Liver (tissue), 9 donors: ENCODE data around the gene SETBP1. TPM values are rescaled to one million over a fixed set of nuclear protein-coding genes. Genes with fewer than 3 reads are reported as not detected.

Experiments
- DNase-seq: peaks from one replicate; pipeline ENCODE4 v3.0.0-alpha.2; 2017; ENCODE audit warnings: low spot score
- H3K27ac ChIP-seq, 2 donors: one replicate each; pipeline ENCODE4 v1.7.0; 2013; ENCODE audit warnings: inconsistent platforms in 2 of 2, low read length in 2 of 2, control low read depth in 1 of 2, low read depth in 1 of 2, mild to moderate bottlenecking in 1 of 2
- H3K27me3 ChIP-seq, 4 donors: one replicate each; pipeline versions ENCODE4 v1.6.1 to v1.7.0; 2013; ENCODE audit warnings: low read length in 3 of 4, inconsistent platforms in 1 of 4, mild to moderate bottlenecking in 1 of 4, moderate library complexity in 1 of 4; ENCODE audit not compliant: control insufficient read depth in 4 of 4, insufficient read depth in 4 of 4
- H3K36me3 ChIP-seq, 4 donors: one replicate each; pipeline versions ENCODE4 v1.6.1 to v1.7.0; 2013; ENCODE audit warnings: low read length in 3 of 4, mild to moderate bottlenecking in 3 of 4, low read depth in 1 of 4, moderate library complexity in 1 of 4; ENCODE audit not compliant: control insufficient read depth in 4 of 4, insufficient read depth in 3 of 4
- H3K4me1 ChIP-seq, 4 donors: one replicate each; pipeline versions ENCODE4 v1.6.1 to v1.7.0; 2013; ENCODE audit warnings: low read length in 3 of 4, mild to moderate bottlenecking in 3 of 4, moderate library complexity in 1 of 4; ENCODE audit not compliant: control insufficient read depth in 4 of 4, insufficient read depth in 4 of 4
- H3K4me3 ChIP-seq, 3 donors: one replicate each; pipeline versions ENCODE4 v1.6.1 to v1.7.0; 2013; ENCODE audit warnings: low read length in 3 of 3, control low read depth in 1 of 3, low read depth in 1 of 3, mild to moderate bottlenecking in 1 of 3
- H3K9ac ChIP-seq, 2 donors: one replicate each; pipeline ENCODE4 v1.7.0; 2013; ENCODE audit warnings: low read length in 2 of 2, mild to moderate bottlenecking in 2 of 2, moderate library complexity in 2 of 2, control low read depth in 1 of 2, low read depth in 1 of 2
- H3K9me3 ChIP-seq, 4 donors: one replicate each; pipeline versions ENCODE4 v1.6.1 to v1.7.0; 2013; ENCODE audit warnings: low read length in 3 of 4; ENCODE audit not compliant: control insufficient read depth in 4 of 4
- EGR1 ChIP-seq, 2 donors: IDR thresholded peaks; 2 replicates each; pipeline ENCODE4 v1.6.1; 2016 to 2018; ENCODE audit warnings: antibody characterized with exemption in 2 of 2, low read depth in 2 of 2
- FOXA1 ChIP-seq: IDR thresholded peaks from 2 replicates; pipeline ENCODE4 v1.6.1; 2016; ENCODE audit warnings: antibody characterized with exemption
- FOXA2 ChIP-seq: IDR thresholded peaks from 2 replicates; pipeline ENCODE4 v1.6.1; 2016; ENCODE audit warnings: antibody characterized with exemption
- GABPA ChIP-seq, 2 donors: IDR thresholded peaks in 1 of 2; conservative IDR thresholded peaks in 1 of 2; 2 replicates each; pipeline ENCODE4 v1.6.1; 2016; ENCODE audit warnings: antibody characterized with exemption in 2 of 2, mild to moderate bottlenecking in 1 of 2, moderate library complexity in 1 of 2
- HNF4A ChIP-seq, 2 donors: conservative IDR thresholded peaks; 2 replicates each; pipeline ENCODE4 v1.6.1; 2016; ENCODE audit warnings: antibody characterized with exemption in 2 of 2, mild to moderate bottlenecking in 2 of 2
- HNF4G ChIP-seq: IDR thresholded peaks from 2 replicates; pipeline ENCODE4 v1.6.1; 2016; ENCODE audit warnings: antibody characterized with exemption
- JUND ChIP-seq, 2 donors: IDR thresholded peaks; 2 replicates each; pipeline ENCODE4 v1.6.1; 2016; ENCODE audit warnings: antibody characterized with exemption in 2 of 2
- NR2F2 ChIP-seq: IDR thresholded peaks from 2 replicates; pipeline ENCODE4 v1.6.1; 2016; ENCODE audit warnings: antibody characterized with exemption
- RXRA ChIP-seq, 2 donors: IDR thresholded peaks; 2 replicates each; pipeline ENCODE4 v1.6.1; 2017 to 2018; ENCODE audit warnings: antibody characterized with exemption in 2 of 2, mild to moderate bottlenecking in 1 of 2
- SP1 ChIP-seq: IDR thresholded peaks from 2 replicates; pipeline ENCODE4 v1.6.1; 2018; ENCODE audit warnings: antibody characterized with exemption, mild to moderate bottlenecking
- TAF1 ChIP-seq: conservative IDR thresholded peaks from 2 replicates; pipeline ENCODE4 v1.6.1; 2016; ENCODE audit warnings: antibody characterized with exemption, mild to moderate bottlenecking
- YY1 ChIP-seq: IDR thresholded peaks from 2 replicates; pipeline ENCODE4 v1.6.1; 2016; ENCODE audit warnings: antibody characterized with exemption, mild to moderate bottlenecking
- WGBS: extraction: QIAGEN DNeasy Blood & Tissue Kit; methylation state at CpG from one replicate; pipeline ENCODE4 v1.1.7; 2013; 5-methylcytosine and 5-hydroxymethylcytosine counted together
- polyA plus RNA-seq, 2 donors: library from polyadenylated mRNA; stranded (reverse) in 1 of 2; unstranded in 1 of 2; fragments of 200-250 nt in 1 of 2; fragments of >200 nt in 1 of 2; fragmentation: Nextera tagmentation in 1 of 2; extraction: Ambion mirVana in 1 of 2; gene quantifications; one replicate each; pipeline versions ENCODE4 v1.2.1 to v1.2.3, GENCODE V29; 2013 to 2015
- total RNA-seq, 2 donors: library from RNA; depleted of rRNA; stranded (reverse); fragments of >200 nt; gene quantifications; one replicate each; pipeline ENCODE4 v1.2.3, GENCODE V29; 2014
- TF ChIP-seq, protein P1 (sequence below): IDR thresholded peaks from 2 replicates; pipeline ENCODE4 v1.6.1; 2016; ENCODE audit warnings: antibody characterized with exemption
- TF ChIP-seq, protein P2 (sequence below): IDR thresholded peaks from 2 replicates; pipeline ENCODE4 v1.6.1; 2016; ENCODE audit warnings: antibody characterized with exemption
- TF ChIP-seq, protein P3 (sequence below): fragments of 150-350 bp; IDR thresholded peaks from 2 replicates; pipeline ENCODE4 v1.5.1; 2017; ENCODE audit warnings: improper control_type of control experiment, low read depth, low read length; ENCODE audit not compliant: missing input control
- TF ChIP-seq, protein P4 (sequence below): IDR thresholded peaks from 2 replicates; pipeline ENCODE4 v1.6.1; 2016; ENCODE audit warnings: antibody characterized with exemption
- donor health status: healthy.
- donor health status: healthy.
- donor health status: healthy.
- donor health status: healthy.
- donor health status: healthy.

The SETBP1 gene
- total and polyA plus RNA-seq, 4 donors = 2.5 to 15.8 (median 4.7) TPM

DNA sequence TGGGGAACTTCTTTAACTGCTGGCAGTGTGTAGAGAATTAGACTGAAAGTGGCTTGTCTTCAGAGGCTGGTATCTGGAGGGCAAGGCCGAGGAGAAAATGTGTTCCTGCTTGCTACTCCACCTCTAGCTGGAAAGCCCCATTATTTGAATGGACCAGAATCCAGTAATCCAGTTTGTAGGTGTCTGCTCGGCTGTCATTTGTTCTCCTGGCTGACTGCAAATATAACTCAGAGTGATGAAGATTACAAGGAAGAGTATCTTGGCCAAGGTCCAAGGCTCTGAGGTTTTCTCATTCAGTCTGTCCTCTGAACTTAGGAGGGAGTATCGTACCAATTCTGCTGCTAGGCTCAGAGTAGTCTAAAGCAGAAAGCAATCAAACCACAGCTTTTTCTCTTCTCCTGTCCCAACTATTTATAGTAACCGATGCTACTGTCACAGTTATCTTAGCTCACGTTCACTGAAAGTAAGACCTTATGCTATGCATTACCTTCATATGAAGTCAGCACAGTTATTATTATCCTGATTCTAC, 228.6 kb downstream of the SETBP1 start:
- Histone ChIP-seq H3K9me3 (no peaks in the 10 kb centered on the region), H3K4me1 (peaks cover 0 to 4% (median under 1%) of the 10 kb centered on the region in 4 donors), H3K27ac (no peak overlapping the region), H3K9ac (no peak overlapping the region), H3K27me3 (no peaks in the 10 kb centered on the region), H3K36me3 (no peaks in the 10 kb centered on the region), H3K4me3 (no peak overlapping the region)
- TF ChIP-seq, protein P1, sequence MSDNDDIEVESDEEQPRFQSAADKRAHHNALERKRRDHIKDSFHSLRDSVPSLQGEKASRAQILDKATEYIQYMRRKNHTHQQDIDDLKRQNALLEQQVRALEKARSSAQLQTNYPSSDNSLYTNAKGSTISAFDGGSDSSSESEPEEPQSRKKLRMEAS = no peak
- TF ChIP-seq, protein P2, sequence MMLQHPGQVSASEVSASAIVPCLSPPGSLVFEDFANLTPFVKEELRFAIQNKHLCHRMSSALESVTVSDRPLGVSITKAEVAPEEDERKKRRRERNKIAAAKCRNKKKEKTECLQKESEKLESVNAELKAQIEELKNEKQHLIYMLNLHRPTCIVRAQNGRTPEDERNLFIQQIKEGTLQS = no peak
- TF ChIP-seq NR2F2 = no peak
- TF ChIP-seq FOXA1 = no peak
- TF ChIP-seq TAF1 = no peak
- TF ChIP-seq SP1 = no peak
- no peak for TF ChIP-seq EGR1 (IDR thresholded peaks at IDR 0.05; ENCODE audit: low read depth in 2 of 2)
- no peak for TF ChIP-seq YY1
- TF ChIP-seq HNF4A (conservative IDR thresholded peaks at IDR 0.05) = no peak
- no peak for TF ChIP-seq FOXA2
- TF ChIP-seq HNF4G = no peak
- no peak for DNase-seq
- 74% methylated on average over 5 of the region's 5 CpGs for WGBS

DNA sequence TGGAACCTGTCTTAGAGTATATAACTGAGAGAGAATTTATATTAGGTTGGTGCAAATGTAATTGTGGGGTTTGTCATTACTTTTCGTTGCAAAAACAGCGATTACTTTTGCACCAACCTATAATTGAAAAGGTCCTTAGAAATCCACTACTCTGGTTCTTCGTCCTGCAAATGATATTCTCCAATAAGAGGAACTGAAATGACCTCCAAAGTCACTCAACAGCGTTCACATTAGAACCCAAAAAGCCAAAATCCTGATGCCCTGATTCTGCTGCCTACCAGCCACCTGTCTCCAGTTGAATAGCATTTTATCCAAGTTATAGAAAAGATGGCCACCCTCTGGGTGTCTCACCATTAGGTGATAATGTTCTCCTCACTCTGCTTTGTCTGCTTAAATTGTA, 230.6 kb downstream of the SETBP1 start:
- Histone ChIP-seq H3K27me3 (no peaks in the 10 kb centered on the region), H3K9ac (no peak overlapping the region), H3K36me3 (no peaks in the 10 kb centered on the region), H3K4me1 (peaks cover 0 to 12% (median 5%) of the 10 kb centered on the region in 4 donors), H3K27ac (no peak overlapping the region), H3K4me3 (no peak overlapping the region), H3K9me3 (no peaks in the 10 kb centered on the region)
- 96% methylated on average over 4 of the region's 4 CpGs for WGBS
- DNase-seq = no peak
- TF ChIP-seq YY1 = no peak
- no peak for TF ChIP-seq RXRA (IDR thresholded peaks at IDR 0.05)
- no peak for TF ChIP-seq HNF4G
- no peak for TF ChIP-seq FOXA2
- no peak for TF ChIP-seq NR2F2
- TF ChIP-seq GABPA (IDR thresholded peaks at IDR 0.05 in 1 of 2, conservative IDR thresholded peaks at IDR 0.05 in 1 of 2) = no peak
- no peak for TF ChIP-seq JUND (IDR thresholded peaks at IDR 0.05)
- TF ChIP-seq, protein P3, sequence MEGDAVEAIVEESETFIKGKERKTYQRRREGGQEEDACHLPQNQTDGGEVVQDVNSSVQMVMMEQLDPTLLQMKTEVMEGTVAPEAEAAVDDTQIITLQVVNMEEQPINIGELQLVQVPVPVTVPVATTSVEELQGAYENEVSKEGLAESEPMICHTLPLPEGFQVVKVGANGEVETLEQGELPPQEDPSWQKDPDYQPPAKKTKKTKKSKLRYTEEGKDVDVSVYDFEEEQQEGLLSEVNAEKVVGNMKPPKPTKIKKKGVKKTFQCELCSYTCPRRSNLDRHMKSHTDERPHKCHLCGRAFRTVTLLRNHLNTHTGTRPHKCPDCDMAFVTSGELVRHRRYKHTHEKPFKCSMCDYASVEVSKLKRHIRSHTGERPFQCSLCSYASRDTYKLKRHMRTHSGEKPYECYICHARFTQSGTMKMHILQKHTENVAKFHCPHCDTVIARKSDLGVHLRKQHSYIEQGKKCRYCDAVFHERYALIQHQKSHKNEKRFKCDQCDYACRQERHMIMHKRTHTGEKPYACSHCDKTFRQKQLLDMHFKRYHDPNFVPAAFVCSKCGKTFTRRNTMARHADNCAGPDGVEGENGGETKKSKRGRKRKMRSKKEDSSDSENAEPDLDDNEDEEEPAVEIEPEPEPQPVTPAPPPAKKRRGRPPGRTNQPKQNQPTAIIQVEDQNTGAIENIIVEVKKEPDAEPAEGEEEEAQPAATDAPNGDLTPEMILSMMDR = no peak
- no peak for TF ChIP-seq EGR1 (IDR thresholded peaks at IDR 0.05; ENCODE audit: low read depth in 2 of 2)
- TF ChIP-seq, protein P4, sequence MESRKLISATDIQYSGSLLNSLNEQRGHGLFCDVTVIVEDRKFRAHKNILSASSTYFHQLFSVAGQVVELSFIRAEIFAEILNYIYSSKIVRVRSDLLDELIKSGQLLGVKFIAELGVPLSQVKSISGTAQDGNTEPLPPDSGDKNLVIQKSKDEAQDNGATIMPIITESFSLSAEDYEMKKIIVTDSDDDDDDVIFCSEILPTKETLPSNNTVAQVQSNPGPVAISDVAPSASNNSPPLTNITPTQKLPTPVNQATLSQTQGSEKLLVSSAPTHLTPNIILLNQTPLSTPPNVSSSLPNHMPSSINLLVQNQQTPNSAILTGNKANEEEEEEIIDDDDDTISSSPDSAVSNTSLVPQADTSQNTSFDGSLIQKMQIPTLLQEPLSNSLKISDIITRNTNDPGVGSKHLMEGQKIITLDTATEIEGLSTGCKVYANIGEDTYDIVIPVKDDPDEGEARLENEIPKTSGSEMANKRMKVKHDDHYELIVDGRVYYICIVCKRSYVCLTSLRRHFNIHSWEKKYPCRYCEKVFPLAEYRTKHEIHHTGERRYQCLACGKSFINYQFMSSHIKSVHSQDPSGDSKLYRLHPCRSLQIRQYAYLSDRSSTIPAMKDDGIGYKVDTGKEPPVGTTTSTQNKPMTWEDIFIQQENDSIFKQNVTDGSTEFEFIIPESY = no peak
- no peak for TF ChIP-seq SP1
- TF ChIP-seq FOXA1 = no peak
